Stimulated activated CD4-positive, alpha-beta T cell treated with anti-CD3 and anti-CD28 coated beads, Interleukin-1b, Interleukin-23, amount 100 ng/mL, for 4 hours (primary cell): ENCODE data around the gene MRPL19.

Source experiments
- DNase-seq, 2 donors: peaks; one replicate each; pipeline ENCODE4 v3.0.0-alpha.2; 2020; ENCODE audit warnings: low read depth in 2 of 2

MRPL19 gene

DNA sequence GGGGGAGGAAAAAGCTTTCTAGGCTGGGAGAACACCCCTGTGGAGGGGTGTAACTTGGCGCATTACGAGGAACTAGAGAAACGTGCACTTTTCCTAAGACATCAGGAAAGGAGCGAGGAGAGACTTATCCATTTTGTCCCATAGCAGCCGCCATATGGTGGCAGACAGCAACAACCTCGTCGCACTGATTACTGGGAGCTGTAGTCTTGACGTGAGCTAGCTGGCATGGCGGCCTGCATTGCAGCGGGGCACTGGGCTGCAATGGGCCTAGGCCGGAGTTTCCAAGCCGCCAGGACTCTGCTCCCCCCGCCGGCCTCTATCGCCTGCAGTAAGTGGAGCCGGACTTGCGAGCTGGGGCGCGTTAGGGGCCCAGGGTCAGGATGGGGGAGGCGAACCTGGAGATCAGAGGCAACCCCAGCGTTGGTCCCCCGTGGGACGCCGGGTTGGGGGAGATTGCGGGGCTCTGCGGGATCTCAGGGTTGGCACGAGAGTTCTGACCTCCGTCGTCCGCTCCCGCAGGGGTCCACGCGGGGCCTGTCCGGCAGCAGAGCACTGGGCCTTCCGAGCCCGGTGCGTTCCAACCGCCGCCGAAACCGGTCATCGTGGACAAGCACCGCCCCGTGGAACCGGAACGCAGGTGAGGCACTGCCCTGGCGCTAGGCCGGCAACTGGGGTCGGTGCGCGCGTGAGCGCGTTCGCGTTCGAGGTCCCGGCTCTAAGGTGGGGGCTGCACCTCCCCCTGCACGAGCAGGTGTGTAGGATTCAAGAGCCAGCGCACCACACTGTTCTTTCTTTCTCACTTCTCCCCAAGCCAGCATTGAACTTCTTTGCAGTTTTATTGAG, at the start of gene MRPL19:
Gene MRPL19, plus strand, starts transcription at position 201 of the 843 bp plus-strand sequence. Its CDS starts 25 bp downstream, at position 226.
- peak; percentile 52 to 66 for DNase-seq

DNA sequence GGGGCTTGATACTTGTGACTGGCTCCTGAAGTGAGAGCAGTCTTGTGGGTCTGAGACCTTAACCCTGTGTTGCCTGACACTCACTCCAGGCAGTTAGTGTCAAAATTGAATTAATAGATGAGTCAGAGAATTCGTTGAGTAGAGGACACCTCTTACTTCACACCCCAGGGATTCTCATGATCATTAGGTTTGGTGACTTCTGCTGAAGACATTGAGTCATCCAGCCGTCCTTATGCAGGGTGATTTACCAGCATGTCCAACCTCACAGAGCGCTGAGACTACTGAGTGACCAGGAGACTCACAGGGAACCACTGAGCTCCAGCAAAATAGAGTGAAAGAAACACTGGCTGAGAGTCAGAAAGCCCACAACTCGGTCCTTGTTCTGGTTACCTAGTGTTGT, 49.8 kb upstream of the MRPL19 start:
- DNase-seq = no peak

DNA sequence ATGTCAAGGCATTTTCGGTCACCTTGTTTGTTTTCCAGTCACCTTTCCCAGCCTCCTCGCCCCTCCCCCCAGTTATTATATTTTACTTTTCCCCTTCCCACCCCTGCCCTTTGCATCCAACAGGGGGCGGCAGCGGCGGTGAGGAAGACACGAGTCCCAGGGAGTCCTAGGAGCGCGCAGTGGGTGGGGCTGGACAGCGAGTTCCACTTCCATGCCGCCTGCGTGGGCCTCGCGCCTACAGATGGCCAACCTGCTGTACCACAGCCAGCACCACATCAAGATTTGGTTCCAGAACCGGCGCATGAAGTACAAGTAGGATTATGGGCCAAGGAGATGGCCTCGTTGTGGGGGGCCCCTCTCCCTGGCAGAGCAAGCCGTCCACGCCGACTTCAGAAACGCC, 48.6 kb upstream of the MRPL19 start:
- DNase-seq = no peak

DNA sequence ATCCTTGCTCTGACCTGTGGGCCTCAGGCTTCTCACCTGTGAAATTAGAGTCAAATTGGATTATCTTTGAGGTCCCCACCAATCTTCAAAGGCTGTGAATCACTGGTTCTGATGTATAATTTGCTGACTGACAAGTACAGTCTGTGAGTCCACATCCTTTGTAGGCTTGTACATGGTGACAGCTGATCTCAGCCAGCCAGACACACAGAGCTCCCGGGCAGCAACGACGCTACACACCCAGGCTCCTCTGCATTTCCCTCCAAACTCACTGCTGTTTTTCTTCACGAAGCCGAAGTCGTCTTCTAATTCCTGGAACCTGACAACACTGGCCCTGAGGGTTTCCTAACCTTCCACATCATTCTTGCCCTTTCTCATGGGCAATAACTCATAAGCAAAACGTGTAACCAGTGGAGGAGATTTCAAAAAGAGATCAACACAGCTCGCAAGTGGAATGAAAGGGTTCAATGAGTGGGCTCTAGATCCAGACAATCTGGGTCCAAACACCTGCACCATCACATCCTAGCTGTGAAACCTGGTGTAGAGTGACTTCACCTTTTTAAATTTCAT, 47.9 kb upstream of the MRPL19 start:
- no peak for DNase-seq

DNA sequence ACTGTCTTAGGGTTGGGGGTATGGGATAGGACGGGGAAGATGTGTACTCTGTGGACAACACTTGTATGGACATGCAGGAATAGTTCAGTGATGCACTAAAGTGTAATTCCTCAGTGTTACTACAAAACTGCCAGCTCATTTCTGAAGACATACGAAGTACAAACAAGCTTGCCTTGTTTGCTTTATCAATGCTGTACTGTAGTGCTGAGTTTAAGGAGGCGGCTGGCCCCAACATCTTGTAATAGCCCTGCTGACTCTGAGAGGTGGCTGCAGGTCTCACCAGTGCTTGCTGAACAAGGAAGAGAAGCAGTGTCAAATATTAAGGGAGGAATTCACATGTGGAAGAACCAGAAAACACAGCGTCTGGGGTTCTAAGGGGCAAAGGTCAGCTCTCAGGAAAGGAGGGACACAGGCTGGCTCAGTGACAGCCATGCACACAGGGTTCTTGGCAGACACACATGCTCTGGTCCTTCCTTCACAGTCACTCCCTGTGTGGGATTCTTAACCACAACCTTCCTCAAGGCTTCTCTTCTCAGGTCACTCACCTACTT, 46.0 kb upstream of the MRPL19 start:
- no peak for DNase-seq

- DNase-seq = no peak
Observed at GRCh38 chr2:75602724-75603342, 43.8 kb upstream of the MRPL19 start.

- DNase-seq = no peak
Observed at GRCh38 chr2:75603477-75603876, 43.1 kb upstream of the MRPL19 start.

DNA sequence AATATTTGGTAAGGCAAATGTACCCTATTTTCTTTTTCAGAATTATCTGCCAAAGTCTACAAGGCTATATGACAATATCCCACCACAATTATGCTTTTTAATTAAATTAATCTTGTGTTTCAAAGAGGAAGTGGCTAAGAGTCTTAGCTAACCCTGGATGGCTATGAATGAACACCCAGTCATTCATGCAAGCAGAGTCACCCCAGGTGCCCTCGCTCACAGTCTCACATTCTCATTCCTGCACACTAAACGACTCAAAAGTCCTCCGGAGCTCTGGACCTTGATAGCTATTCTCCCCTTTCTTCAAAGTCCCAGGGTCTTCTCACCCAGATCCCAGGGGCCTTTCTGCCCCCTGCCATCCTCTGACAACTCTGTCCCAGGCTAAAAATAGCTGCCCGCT, 42.1 kb upstream of the MRPL19 start:
- DNase-seq = no peak

GRCh38 chr2:75605770-75606529, 40.6 kb upstream of the MRPL19 start:
- DNase-seq = no peak

- DNase-seq = no peak
Observed at GRCh38 chr2:75606761-75607399, 39.7 kb upstream of the MRPL19 start.

- no peak for DNase-seq
Observed at GRCh38 chr2:75607400-75607798, 39.2 kb upstream of the MRPL19 start.

DNA sequence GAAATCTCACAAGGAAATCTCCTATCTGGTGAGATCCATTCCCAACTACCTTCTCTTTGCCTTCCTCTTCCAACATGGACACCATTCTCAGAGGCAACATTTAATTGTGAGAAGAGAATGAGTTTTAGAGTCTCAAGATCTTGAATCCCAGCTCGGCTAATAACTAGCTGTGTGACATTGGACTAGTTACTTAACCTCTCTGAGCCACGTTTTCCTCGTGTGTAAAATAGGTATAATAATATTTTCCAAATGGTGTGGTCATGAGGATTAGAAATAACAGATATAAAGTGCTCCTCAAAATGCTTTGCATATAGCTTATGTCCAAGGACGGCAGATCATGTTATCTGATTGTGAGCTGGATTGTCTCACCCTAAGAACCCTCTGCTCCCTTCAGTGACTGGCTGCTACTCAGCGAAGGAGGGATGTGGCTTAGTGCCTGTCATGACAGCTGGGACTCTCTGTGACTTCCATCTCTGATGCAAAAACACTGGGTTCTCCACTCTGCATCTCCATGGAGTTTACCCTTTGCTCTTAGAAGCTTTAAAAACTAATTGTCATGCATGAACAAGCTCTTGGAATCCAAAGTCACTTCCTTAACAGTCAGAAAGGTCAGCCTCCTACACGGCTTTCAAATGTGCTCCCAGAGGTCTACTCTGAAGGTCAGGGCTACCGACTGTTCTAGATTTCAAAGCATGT, 38.4 kb upstream of the MRPL19 start:
- DNase-seq = no peak

- DNase-seq = peak; percentile 34 to 41
Observed at GRCh38 chr2:75608684-75609333, 37.8 kb upstream of the MRPL19 start.

GRCh38 chr2:75609334-75609689, 37.3 kb upstream of the MRPL19 start:
- DNase-seq = no peak

- no peak for DNase-seq
Observed at GRCh38 chr2:75609937-75610508, 36.6 kb upstream of the MRPL19 start.

DNA sequence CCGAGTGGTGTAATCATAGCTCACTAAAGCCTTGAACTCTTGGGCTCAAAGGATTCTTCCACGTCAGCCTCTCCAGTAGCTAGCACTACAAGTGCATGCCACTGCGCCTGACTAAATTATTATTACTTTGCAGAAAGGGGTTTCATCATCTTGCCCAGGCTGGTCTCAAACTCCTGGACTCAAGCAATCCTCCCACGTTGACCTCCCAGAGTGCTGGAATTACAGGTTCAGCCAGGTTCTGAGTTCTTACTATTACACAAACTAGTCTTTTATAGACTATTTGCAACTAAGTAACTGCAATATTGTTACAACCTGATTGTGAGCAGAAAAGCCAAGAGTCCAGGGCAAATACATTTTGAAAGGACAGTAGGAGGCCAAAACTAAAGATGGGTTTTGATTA, 35.9 kb upstream of the MRPL19 start:
- no peak for DNase-seq

DNA sequence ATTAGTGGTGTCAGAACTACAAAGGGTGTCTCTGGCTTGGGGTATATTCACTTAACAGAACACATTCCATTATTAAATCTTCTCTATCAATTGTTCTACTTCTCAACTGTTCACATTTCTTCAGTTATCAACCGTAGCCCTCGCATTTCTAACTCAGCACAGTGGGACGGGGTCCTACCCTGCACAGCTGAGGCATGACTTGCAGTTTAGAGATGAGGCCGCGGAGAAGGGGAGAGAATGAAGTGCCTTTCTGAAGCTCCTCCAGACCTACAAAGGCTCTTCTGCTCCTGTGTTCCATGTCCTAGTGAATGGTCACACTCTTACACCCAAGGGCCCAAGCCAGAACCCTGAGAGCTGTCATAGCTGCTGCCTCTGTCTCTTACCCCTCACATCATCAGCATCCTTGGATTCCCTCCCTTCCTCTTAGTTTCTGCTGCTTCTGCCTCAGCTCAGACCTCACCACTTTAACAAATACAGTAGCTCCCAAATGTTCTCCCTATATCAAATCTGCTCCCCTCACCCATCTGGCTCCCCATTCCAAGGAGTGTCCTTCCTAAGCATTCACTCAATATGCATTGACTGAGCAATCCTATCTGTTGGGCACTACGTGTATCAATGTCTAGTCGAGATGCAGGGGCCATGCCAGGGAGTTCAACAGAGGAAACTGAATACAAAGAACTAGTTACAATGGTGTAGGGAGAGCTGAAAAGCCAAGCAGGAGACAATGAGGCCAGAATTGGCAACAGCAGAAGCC, 34.3 kb upstream of the MRPL19 start:
- DNase-seq = no peak

DNA sequence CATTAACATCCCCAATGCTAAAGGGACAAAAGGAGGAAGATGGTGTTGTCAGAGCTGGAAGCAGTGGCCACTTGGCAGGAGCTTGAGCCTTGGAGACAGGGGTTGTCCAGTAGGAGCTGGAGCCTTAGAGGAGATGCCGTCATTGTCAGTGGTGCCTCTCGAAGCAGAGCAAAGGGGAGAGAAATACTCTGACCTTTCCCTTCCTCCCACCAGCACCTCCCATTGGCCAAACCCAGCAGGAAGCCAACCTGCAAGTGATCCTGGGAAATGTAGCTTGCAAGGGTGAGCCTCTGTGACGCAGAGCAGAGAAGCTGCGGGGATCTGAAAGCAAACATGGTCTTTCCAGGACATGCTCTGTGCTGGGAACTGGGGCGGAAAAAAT, 33.7 kb upstream of the MRPL19 start:
- DNase-seq = no peak

DNA sequence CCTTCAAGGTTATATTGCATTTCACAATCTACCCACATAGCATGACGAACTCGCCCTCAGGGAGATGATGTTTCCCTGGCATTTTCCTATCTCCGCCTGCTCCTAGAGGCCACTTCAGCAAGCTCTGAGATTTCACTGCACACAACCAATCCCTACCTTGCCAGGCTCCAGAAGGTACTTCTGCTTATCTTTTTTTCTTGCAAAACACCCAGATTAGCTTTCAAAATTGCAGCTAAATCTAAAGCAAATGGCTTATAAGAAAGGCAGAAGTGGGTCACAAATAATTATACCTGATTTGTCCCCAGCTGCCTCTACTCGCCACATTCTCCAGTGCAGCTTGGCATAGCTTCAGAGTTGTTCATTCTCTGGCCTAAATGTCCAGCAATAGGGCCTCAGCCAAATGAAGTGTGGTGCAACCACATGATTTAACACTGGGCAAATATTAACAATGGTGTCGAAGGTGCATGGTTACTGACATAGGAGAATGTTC, 32.4 kb upstream of the MRPL19 start:
- DNase-seq = no peak
